WI38 (cell line): ENCODE data around the gene AGAP1.

Experiments
- H3K4me3 ChIP-seq: 2 replicates; pipeline ENCODE4 v1.5.1; 2011; ENCODE audit warnings: low read depth, mild to moderate bottlenecking, control low read depth, low read length
- CTCF ChIP-seq: IDR thresholded peaks from 2 replicates; pipeline ENCODE4 v1.5.1; 2012; ENCODE audit warnings: low read depth, mild to moderate bottlenecking, control low read depth, low read length

The AGAP1 gene

GRCh38 chr2:235550946-235551345 is 57.1 kb downstream of the AGAP1 start:
- no peak overlapping the region for H3K4me3 ChIP-seq
- TF ChIP-seq CTCF = no peak

GRCh38 chr2:235551965-235552364 is 58.1 kb downstream of the AGAP1 start:
- no peak overlapping the region for H3K4me3 ChIP-seq
- TF ChIP-seq CTCF = peak; percentile 30

- H3K4me3 ChIP-seq = no peak overlapping the region
- TF ChIP-seq CTCF = no peak
These were observed 58.8 kb downstream of the AGAP1 start for GRCh38 chr2:235552671-235553070.

GRCh38 chr2:235553291-235553690 is 59.4 kb downstream of the AGAP1 start:
- H3K4me3 ChIP-seq = no peak overlapping the region
- no peak for TF ChIP-seq CTCF

- no peak overlapping the region for H3K4me3 ChIP-seq
- TF ChIP-seq CTCF = no peak
These were observed 59.9 kb downstream of the AGAP1 start for GRCh38 chr2:235553696-235554100.

GRCh38 chr2:235554385-235554784 is 60.5 kb downstream of the AGAP1 start:
- H3K4me3 ChIP-seq = no peak overlapping the region
- TF ChIP-seq CTCF = no peak

- TF ChIP-seq CTCF = no peak
- H3K4me3 ChIP-seq = no peak overlapping the region
These were observed 61.1 kb downstream of the AGAP1 start for GRCh38 chr2:235554936-235555335.
